ENCODE measurements around the gene ZC3H6.

DNA sequence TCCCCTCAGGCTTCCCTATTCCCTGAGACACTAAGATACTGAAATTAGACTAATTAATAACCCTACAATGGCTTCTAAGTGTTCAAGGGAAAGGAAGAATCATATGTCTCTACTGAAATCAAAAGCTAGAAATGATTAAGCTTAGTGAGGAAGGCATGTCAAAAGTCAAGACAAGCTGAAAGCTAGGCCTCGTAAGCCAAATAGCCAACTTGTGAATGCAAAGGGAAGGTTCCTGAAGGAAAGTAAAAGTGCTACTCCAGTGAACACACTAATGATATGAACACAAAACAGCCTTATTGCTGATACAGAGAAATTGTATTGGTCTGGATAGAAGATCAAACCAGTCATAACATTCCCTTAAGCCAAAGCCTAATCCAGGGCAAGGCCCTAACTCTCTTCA, 30.5 kb upstream of the ZC3H6 start:
- TF ChIP-seq, protein P1, sequence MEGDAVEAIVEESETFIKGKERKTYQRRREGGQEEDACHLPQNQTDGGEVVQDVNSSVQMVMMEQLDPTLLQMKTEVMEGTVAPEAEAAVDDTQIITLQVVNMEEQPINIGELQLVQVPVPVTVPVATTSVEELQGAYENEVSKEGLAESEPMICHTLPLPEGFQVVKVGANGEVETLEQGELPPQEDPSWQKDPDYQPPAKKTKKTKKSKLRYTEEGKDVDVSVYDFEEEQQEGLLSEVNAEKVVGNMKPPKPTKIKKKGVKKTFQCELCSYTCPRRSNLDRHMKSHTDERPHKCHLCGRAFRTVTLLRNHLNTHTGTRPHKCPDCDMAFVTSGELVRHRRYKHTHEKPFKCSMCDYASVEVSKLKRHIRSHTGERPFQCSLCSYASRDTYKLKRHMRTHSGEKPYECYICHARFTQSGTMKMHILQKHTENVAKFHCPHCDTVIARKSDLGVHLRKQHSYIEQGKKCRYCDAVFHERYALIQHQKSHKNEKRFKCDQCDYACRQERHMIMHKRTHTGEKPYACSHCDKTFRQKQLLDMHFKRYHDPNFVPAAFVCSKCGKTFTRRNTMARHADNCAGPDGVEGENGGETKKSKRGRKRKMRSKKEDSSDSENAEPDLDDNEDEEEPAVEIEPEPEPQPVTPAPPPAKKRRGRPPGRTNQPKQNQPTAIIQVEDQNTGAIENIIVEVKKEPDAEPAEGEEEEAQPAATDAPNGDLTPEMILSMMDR (IDR thresholded peaks at IDR 0.05; ENCODE audit: low read length): no peak
- no peak for TF ChIP-seq EZH2 (optimal IDR thresholded peaks at IDR 0.05; ENCODE audit: low read depth, low read length)
